ENCODE data around the gene CD38.

DNA sequence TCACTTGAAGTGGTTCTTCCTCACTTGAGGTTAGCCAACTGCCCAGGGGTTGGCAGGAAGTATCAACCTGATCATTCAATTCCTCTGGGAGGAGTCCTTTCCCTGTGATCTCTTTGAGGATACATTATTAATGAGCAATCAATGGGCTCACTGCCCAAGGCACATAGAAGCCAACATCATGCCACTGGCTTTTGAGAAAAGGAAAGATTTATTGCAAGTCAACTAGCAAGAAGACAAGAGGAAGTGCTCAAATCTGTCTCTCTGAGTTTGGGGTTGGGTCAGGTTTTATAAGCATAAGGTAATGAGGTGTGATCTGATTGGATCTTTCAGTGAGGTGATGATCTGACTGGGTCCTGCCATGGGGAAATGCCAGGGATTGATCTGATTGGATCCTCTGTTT is 120.8 kb downstream of the CD38 start:
- TF ChIP-seq, protein P1, sequence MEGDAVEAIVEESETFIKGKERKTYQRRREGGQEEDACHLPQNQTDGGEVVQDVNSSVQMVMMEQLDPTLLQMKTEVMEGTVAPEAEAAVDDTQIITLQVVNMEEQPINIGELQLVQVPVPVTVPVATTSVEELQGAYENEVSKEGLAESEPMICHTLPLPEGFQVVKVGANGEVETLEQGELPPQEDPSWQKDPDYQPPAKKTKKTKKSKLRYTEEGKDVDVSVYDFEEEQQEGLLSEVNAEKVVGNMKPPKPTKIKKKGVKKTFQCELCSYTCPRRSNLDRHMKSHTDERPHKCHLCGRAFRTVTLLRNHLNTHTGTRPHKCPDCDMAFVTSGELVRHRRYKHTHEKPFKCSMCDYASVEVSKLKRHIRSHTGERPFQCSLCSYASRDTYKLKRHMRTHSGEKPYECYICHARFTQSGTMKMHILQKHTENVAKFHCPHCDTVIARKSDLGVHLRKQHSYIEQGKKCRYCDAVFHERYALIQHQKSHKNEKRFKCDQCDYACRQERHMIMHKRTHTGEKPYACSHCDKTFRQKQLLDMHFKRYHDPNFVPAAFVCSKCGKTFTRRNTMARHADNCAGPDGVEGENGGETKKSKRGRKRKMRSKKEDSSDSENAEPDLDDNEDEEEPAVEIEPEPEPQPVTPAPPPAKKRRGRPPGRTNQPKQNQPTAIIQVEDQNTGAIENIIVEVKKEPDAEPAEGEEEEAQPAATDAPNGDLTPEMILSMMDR (IDR thresholded peaks at IDR 0.05; ENCODE audit: poor library complexity) = no peak
- TF ChIP-seq EZH2 (IDR thresholded peaks at IDR 0.05; ENCODE audit: borderline replicate concordance) (no peak), EZH2phosphoT487 (IDR thresholded peaks at IDR 0.05; ENCODE audit: low read depth, severe bottlenecking, unreplicated experiment) (no peak)
